ENCODE measurements around the gene FMO2.
A peak's percentile ranks its signal among the peaks of the same experiment; 100 is the strongest.

Gene FMO2

DNA sequence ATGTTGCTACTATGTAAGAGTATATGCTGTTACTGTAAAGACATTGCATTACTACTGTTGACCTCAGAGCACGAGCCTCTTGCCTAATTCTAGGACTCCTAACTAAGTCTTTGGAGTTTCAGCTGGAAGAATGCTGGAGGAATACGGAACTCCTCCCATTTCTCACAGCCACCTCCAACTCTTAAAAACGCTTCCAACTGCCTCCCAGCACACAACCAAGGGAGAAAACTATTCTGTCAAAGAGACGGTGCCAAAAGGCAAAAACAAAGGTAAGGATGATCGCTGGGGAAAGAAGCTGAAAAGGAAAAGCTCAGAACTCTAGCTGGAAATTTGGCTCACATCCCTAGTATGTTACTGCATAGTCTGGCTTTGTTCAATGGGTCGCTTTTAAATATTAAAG lies at the start of gene FMO2:
Gene FMO2, plus strand, starts transcription at position 210 of the 400 bp plus-strand sequence. CDS start 414 bp downstream, outside the sequence.
- no peak for TF ChIP-seq CTCF (conservative IDR thresholded peaks at IDR 0.05)
- no peak for TF ChIP-seq ZFX (IDR thresholded peaks at IDR 0.05)
- no peak within 1 kb of the TSS for H3K27ac ChIP-seq

- no peak overlapping the region for H3K27ac ChIP-seq
- TF ChIP-seq ZFX (IDR thresholded peaks at IDR 0.05) (no peak), CTCF (conservative IDR thresholded peaks at IDR 0.05) (no peak)
Measured at GRCh38 chr1:171137580-171137979, 47.5 kb upstream of the FMO2 start.

GRCh38 chr1:171138980-171139379 lies 46.1 kb upstream of the FMO2 start:
- TF ChIP-seq ZFX (IDR thresholded peaks at IDR 0.05) (no peak), CTCF (conservative IDR thresholded peaks at IDR 0.05) (no peak)
- H3K27ac ChIP-seq, result no peak overlapping the region

DNA sequence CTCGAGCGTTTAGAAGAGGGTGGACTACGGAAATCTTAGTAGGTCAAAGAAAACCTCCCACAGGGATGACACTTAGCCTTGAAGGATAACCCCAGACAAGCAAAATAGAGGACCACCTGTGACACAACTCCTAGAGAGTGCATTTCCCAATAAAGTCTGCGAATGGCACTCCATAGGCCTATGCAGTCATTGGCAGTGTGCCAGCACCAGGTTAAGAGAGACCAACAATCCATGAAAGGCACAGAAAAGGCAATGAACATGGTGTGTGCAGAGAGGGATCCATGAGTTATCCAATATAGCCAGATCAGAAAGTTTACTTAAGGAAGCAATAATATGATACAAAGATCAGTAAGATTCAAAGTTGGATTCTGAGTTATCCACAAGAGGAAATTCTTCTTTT lies 45.2 kb upstream of the FMO2 start:
- H3K27ac ChIP-seq, result no peak overlapping the region
- TF ChIP-seq CTCF (conservative IDR thresholded peaks at IDR 0.05), result no peak
- TF ChIP-seq ZFX (IDR thresholded peaks at IDR 0.05), result no peak

- peak overlapping the region; percentile 32; the same call in 1 of the 2 replicates for H3K27ac ChIP-seq
- TF ChIP-seq CTCF (conservative IDR thresholded peaks at IDR 0.05) (no peak), ZFX (IDR thresholded peaks at IDR 0.05) (no peak)
Measured at GRCh38 chr1:171140401-171140800, 44.7 kb upstream of the FMO2 start.

- no peak for TF ChIP-seq CTCF (conservative IDR thresholded peaks at IDR 0.05)
- TF ChIP-seq ZFX (IDR thresholded peaks at IDR 0.05), result no peak
- peak overlapping the region; percentile 32; the same call in 1 of the 2 replicates for H3K27ac ChIP-seq
Measured at GRCh38 chr1:171140956-171141687, 44.0 kb upstream of the FMO2 start.

- peak overlapping the region; percentile 52; the same call in 1 of the 2 replicates for H3K27ac ChIP-seq
Measured at GRCh38 chr1:171141688-171142415, 43.2 kb upstream of the FMO2 start.

More at GRCh38 chr1:171141688-171142415, 43.2 kb upstream of the FMO2 start:
- peak; percentile 34 for TF ChIP-seq CTCF (conservative IDR thresholded peaks at IDR 0.05)
- no peak for TF ChIP-seq ZFX (IDR thresholded peaks at IDR 0.05)
